Panc1 (cell line): ENCODE data around the gene OR52E6. TPM values are rescaled to one million over a fixed set of nuclear protein-coding genes. Genes with fewer than 3 reads are reported as not detected.

Source experiments
- ATAC-seq: fragments of 200-7000 bp; cut with Tn5 transposase; 2 replicates; pipeline ENCODE4 v1.9.1; 2020; ENCODE audit warnings: mild to moderate bottlenecking, moderate library complexity
- BruUV-seq: library from RNA; stranded (reverse); fragments of 400-500 nt; replicated peaks from 2 replicates; lab custom pipeline; 2021; lab: Mats Ljungman, UMichigan
- CTCF ChIA-PET: fragments of 300-600 bp; sonication (Branson Sonifier 250); formaldehyde crosslinking; loops from one replicate; lab custom pipeline; 2022; ENCODE audit warnings: antibody characterized with exemption; lab: Charles Lee
- POLR2A ChIA-PET: fragments of 300-600 bp; sonication (Branson Sonifier 250); formaldehyde crosslinking; loops from one replicate; lab custom pipeline; 2022; ENCODE audit warnings: antibody characterized with exemption; lab: Charles Lee
- DNase-seq: peaks from one replicate; pipeline ENCODE4 v3.0.0-alpha.2; 2010; ENCODE audit warnings: low read depth, low spot score
- H3K27ac ChIP-seq: 2 replicates; pipeline ENCODE4 v1.5.1; 2011; ENCODE audit warnings: mild to moderate bottlenecking, low read length, inconsistent platforms
- H3K27me3 ChIP-seq: fragments of 200-500 bp; sonication (Bioruptor generic); 2 replicates; pipeline ENCODE4 v1.6.0; 2014; ENCODE audit warnings: low read length, inconsistent platforms; ENCODE audit not compliant: control insufficient read depth, insufficient read depth
- H3K36me3 ChIP-seq: fragments of 200-500 bp; sonication (Bioruptor generic); 2 replicates; pipeline ENCODE4 v1.5.1; 2014; ENCODE audit warnings: inconsistent platforms, mild to moderate bottlenecking, low read length, moderate library complexity; ENCODE audit not compliant: control insufficient read depth, insufficient read depth
- H3K4me1 ChIP-seq: 2 replicates; pipeline ENCODE4 v1.5.1; 2011; ENCODE audit warnings: inconsistent platforms, mild to moderate bottlenecking, low read length, moderate library complexity; ENCODE audit not compliant: control insufficient read depth, insufficient read depth
- H3K4me3 ChIP-seq, 2 experiments: 2 replicates each; pipeline ENCODE4 v1.5.1; 2011 to 2012; ENCODE audit warnings: low read depth in 2 of 2, low read length in 2 of 2, mild to moderate bottlenecking in 2 of 2, inconsistent platforms in 1 of 2, moderate library complexity in 1 of 2
- H3K9me3 ChIP-seq: fragments of 200-500 bp; sonication (Bioruptor generic); 2 replicates; pipeline ENCODE4 v1.5.1; 2014; ENCODE audit warnings: low read depth, mild to moderate bottlenecking, inconsistent platforms, low read length, moderate library complexity; ENCODE audit not compliant: control insufficient read depth, insufficient read depth
- POLR2AphosphoS5 ChIP-seq: IDR thresholded peaks from 2 replicates; pipeline ENCODE4 v1.6.1; 2012; ENCODE audit warnings: mild to moderate bottlenecking, low read depth, low read length, moderate library complexity
- SIN3A ChIP-seq: IDR thresholded peaks from 2 replicates; pipeline ENCODE4 v1.6.1; 2012; ENCODE audit warnings: low read depth, mild to moderate bottlenecking, low read length, moderate library complexity, borderline replicate concordance; ENCODE audit not compliant: insufficient read depth
- TCF7L2 ChIP-seq: IDR thresholded peaks from 2 replicates; pipeline ENCODE4 v1.6.1; 2011; ENCODE audit warnings: mild to moderate bottlenecking, low read depth, low read length, inconsistent platforms
- in situ Hi-C: cut with HindIII; loops from 2 replicates; pipeline ENCODE4 v1.10.0; 2016; ENCODE audit warnings: low sequenced_read_pairs, low pct_unique_long_range_greater_than_20kb
- intact Hi-C: fragments of 100-400 bp; cut with micrococcal nuclease; formaldehyde crosslinking; loops from one replicate; pipeline ENCODE4 v1.10.0; 2022; ENCODE audit not compliant: unreplicated experiment
- total RNA-seq: library from RNA; stranded (reverse); gene quantifications from one replicate; pipeline ENCODE4 v1.2.1, GENCODE V29; 2021; ENCODE audit not compliant: unreplicated experiment
- TF ChIP-seq, protein P1 (sequence below), 2 experiments: IDR thresholded peaks; 2 replicates each; pipeline ENCODE4 v1.6.1; 2011 to 2012; ENCODE audit warnings: low read depth in 2 of 2, control low read depth in 1 of 2, low read length in 1 of 2, mild to moderate bottlenecking in 1 of 2, moderate library complexity in 1 of 2; ENCODE audit not compliant: insufficient read depth in 1 of 2
- TF ChIP-seq, protein P2 (sequence below): fragments of 450-650 bp; IDR thresholded peaks from 2 replicates; pipeline ENCODE4 v1.5.1; 2017; ENCODE audit warnings: mild to moderate bottlenecking

OR52E6 gene
- total RNA-seq, 1 experiment from 2014 or later: not detected

DNA sequence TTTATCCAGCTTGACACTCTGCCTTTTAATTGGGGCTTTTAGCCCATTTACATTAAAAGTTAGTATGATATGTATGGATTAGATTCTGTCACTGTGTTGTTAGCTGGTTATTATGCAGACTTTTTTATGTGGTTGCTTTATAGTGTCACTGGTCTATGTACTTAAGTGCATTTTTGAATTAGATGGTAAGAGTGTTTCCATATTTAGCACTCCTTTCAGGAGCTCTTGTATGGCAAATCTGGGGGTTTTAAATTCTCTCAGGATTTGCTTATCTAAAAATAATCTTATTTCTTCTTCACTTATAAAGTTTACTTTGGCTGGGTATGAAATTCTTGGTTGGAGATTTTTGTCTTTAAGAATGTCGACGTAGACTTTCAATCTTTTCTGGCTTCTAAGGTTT is 4.0 kb downstream of the OR52E6 start:
- in situ Hi-C loops (no loop called here), intact Hi-C loops (no loop called here)
- POLR2A ChIA-PET: no interaction called here

DNA sequence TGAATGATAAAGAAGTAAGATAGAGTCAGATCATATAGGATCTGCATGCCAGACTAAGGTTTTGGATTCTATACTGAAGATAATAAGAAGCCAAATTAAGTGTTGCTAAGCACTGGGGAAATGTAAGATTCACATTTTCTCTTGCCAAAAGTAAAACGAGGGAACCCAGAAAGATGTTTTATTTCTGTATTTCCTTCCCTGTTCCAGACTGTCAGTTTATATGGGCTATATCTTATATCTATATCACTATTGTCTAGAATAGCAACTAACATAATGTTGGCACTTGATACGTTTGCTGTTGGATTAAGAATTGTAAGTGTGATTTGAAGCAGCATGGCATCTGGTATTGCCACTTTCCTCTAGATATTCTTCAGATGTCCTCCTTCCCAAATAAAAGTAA is 8.3 kb downstream of the OR52E6 start:
- CTCF ChIA-PET: no interaction called here
- no peak overlapping the region for H3K4me3 ChIP-seq
- no TSS peak for BruUV-seq
- no peak for ATAC-seq
- H3K27ac ChIP-seq: no peak overlapping the region
- H3K36me3 ChIP-seq: no peaks in the 10 kb centered on the region
- TF ChIP-seq, protein P1, sequence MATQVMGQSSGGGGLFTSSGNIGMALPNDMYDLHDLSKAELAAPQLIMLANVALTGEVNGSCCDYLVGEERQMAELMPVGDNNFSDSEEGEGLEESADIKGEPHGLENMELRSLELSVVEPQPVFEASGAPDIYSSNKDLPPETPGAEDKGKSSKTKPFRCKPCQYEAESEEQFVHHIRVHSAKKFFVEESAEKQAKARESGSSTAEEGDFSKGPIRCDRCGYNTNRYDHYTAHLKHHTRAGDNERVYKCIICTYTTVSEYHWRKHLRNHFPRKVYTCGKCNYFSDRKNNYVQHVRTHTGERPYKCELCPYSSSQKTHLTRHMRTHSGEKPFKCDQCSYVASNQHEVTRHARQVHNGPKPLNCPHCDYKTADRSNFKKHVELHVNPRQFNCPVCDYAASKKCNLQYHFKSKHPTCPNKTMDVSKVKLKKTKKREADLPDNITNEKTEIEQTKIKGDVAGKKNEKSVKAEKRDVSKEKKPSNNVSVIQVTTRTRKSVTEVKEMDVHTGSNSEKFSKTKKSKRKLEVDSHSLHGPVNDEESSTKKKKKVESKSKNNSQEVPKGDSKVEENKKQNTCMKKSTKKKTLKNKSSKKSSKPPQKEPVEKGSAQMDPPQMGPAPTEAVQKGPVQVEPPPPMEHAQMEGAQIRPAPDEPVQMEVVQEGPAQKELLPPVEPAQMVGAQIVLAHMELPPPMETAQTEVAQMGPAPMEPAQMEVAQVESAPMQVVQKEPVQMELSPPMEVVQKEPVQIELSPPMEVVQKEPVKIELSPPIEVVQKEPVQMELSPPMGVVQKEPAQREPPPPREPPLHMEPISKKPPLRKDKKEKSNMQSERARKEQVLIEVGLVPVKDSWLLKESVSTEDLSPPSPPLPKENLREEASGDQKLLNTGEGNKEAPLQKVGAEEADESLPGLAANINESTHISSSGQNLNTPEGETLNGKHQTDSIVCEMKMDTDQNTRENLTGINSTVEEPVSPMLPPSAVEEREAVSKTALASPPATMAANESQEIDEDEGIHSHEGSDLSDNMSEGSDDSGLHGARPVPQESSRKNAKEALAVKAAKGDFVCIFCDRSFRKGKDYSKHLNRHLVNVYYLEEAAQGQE (IDR thresholded peaks at IDR 0.05; ENCODE audit: insufficient read depth in 1 of 2, low read depth in 2 of 2, low read length in 1 of 2): no peak
- no peak for TF ChIP-seq SIN3A
- no peak for TF ChIP-seq POLR2AphosphoS5
- no peak for TF ChIP-seq TCF7L2
- TF ChIP-seq, protein P2, sequence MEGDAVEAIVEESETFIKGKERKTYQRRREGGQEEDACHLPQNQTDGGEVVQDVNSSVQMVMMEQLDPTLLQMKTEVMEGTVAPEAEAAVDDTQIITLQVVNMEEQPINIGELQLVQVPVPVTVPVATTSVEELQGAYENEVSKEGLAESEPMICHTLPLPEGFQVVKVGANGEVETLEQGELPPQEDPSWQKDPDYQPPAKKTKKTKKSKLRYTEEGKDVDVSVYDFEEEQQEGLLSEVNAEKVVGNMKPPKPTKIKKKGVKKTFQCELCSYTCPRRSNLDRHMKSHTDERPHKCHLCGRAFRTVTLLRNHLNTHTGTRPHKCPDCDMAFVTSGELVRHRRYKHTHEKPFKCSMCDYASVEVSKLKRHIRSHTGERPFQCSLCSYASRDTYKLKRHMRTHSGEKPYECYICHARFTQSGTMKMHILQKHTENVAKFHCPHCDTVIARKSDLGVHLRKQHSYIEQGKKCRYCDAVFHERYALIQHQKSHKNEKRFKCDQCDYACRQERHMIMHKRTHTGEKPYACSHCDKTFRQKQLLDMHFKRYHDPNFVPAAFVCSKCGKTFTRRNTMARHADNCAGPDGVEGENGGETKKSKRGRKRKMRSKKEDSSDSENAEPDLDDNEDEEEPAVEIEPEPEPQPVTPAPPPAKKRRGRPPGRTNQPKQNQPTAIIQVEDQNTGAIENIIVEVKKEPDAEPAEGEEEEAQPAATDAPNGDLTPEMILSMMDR: no peak
- no peak for DNase-seq
- no peaks in the 10 kb centered on the region for H3K9me3 ChIP-seq
- POLR2A ChIA-PET: no interaction called here
- intact Hi-C loops (no loop called here), in situ Hi-C loops (no loop called here)
- no peaks in the 10 kb centered on the region for H3K4me1 ChIP-seq
- no peaks in the 10 kb centered on the region for H3K27me3 ChIP-seq

More for the DNA sequence above, 4.0 kb downstream of the OR52E6 start:
- Histone ChIP-seq H3K9me3 (no peaks in the 10 kb centered on the region), H3K4me1 (no peaks in the 10 kb centered on the region), H3K27me3 (no peaks in the 10 kb centered on the region), H3K27ac (no peak overlapping the region), H3K4me3 (no peak overlapping the region), H3K36me3 (no peaks in the 10 kb centered on the region)
- TF ChIP-seq SIN3A (no peak), TCF7L2 (no peak), POLR2AphosphoS5 (no peak)
- TF ChIP-seq, protein P1 (IDR thresholded peaks at IDR 0.05; ENCODE audit: insufficient read depth in 1 of 2, low read depth in 2 of 2, low read length in 1 of 2): no peak
- TF ChIP-seq, protein P2: no peak
- BruUV-seq: no TSS peak
- ATAC-seq (no peak), DNase-seq (no peak)
- CTCF ChIA-PET: no interaction called here
